ENCODE results near the gene GPR146. TPM values are rescaled to one million over a fixed set of nuclear protein-coding genes. Genes with fewer than 3 reads are reported as not detected.

Gene GPR146
- total RNA-seq, 2 experiments from 2014 or later = 9.9 to 13.7 TPM

GRCh38 chr7:995571-995970, 48.8 kb upstream of the GPR146 start:
- ATAC-seq (ENCODE audit: poor library complexity) = no peak
- CTCF ChIA-PET = interaction anchor here (9.5 kb wide), 1 partner anchor 68 kb away, joined by 220 read pairs; no protein-coding TSS in a partner anchor
- Histone ChIP-seq H3K9me3 (ENCODE audit: control insufficient read depth in 1 of 2, insufficient read depth in 1 of 2, low read length in 2 of 2) (no peaks in the 10 kb centered on the region), H3K4me1 (ENCODE audit: insufficient read depth, low read length) (peaks cover 12% of the 10 kb centered on the region), H3K27me3 (ENCODE audit: control insufficient read depth in 1 of 2, insufficient read depth in 2 of 2, low read length in 2 of 2) (no peaks in the 10 kb centered on the region), H3K27ac (ENCODE audit: low read depth in 1 of 2, low read length in 2 of 2) (no peak overlapping the region), H3K36me3 (ENCODE audit: insufficient read depth, low read length) (peaks cover 12% of the 10 kb centered on the region), H3K4me3 (ENCODE audit: low read length) (no peak overlapping the region)
- no peaks in the 10 kb centered on the region for H3K9me3 Mint-ChIP-seq
- no peaks in the 10 kb centered on the region for H3K27me3 Mint-ChIP-seq
- H3K27ac Mint-ChIP-seq = no peak overlapping the region
- peaks cover 4% of the 10 kb centered on the region for H3K36me3 Mint-ChIP-seq (ENCODE audit: low read depth)
- peaks cover 6% of the 10 kb centered on the region for H3K4me1 Mint-ChIP-seq (ENCODE audit: low read depth)
- intact Hi-C loops (cut with DNase I, micrococcal nuclease) = no loop called here
- DNase-seq = no peak
- H3K4me3 Mint-ChIP-seq = no peak overlapping the region
- POLR2A ChIA-PET = interaction anchor here (0.9 kb wide), 1 partner anchor 70 kb away, joined by 5 read pairs; no protein-coding TSS in a partner anchor
- no peak for TF ChIP-seq CTCF (IDR thresholded peaks at IDR 0.05)

DNA sequence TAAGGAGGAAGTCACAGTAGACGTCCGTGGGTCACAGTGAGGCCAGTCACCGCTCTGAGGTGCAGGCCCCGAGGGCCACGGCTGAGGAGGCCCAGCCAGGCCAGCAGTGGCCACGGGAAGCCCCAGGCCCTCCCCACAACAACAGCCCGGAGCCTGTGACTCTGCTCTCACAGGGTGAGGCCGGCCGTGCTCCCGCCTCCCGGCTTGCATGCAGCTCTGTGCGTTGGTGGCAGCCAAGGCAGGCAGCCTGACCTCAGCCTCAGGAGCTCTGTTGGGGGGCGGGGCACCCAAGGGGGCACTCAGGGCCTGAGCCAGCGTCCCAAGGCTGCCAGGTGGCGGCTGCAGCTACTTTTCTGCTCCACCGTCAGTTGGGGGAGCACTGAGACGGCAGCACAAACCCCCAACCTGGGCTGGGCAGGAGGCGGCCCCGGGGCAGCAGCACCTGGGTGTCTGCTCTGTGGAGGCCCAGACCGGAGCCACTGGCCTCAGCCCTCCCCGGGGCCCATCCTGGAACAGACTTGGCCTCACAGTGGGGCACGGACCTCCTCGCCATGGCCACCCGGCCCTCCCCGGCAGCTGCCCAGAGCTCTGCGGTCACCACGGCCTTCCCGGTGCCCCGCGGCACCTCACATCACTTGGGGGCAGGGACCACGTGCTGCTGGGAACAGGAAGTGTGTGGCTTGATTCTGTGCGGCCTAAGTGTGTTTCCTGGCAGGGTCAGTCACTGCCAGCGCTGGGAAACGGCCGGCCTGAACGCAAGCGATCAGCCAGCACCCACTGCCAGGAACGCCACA, 48.1 kb upstream of the GPR146 start:
- H3K4me1 ChIP-seq (ENCODE audit: insufficient read depth, low read length) = peaks cover 12% of the 10 kb centered on the region
- H3K36me3 ChIP-seq (ENCODE audit: insufficient read depth, low read length) = peaks cover 12% of the 10 kb centered on the region
- no peaks in the 10 kb centered on the region for H3K27me3 ChIP-seq (ENCODE audit: control insufficient read depth in 1 of 2, insufficient read depth in 2 of 2, low read length in 2 of 2)
- H3K9me3 Mint-ChIP-seq = no peaks in the 10 kb centered on the region
- no peak overlapping the region for H3K27ac ChIP-seq (ENCODE audit: low read depth in 1 of 2, low read length in 2 of 2)
- no peak for TF ChIP-seq CTCF (IDR thresholded peaks at IDR 0.05)
- H3K9me3 ChIP-seq (ENCODE audit: control insufficient read depth in 1 of 2, insufficient read depth in 1 of 2, low read length in 2 of 2) = no peaks in the 10 kb centered on the region
- intact Hi-C loops (cut with DNase I, micrococcal nuclease) = no loop called here
- peaks cover 4% of the 10 kb centered on the region for H3K36me3 Mint-ChIP-seq (ENCODE audit: low read depth)
- H3K4me3 ChIP-seq (ENCODE audit: low read length) = no peak overlapping the region
- ChIA-PET POLR2A (interaction anchor here (0.9 kb wide), 1 partner anchor 69 kb away, joined by 5 read pairs; no protein-coding TSS in a partner anchor), CTCF (interaction anchor here (9.5 kb wide), 1 partner anchor 67 kb away, joined by 220 read pairs; no protein-coding TSS in a partner anchor)
- no peaks in the 10 kb centered on the region for H3K27me3 Mint-ChIP-seq
- peaks cover 6% of the 10 kb centered on the region for H3K4me1 Mint-ChIP-seq (ENCODE audit: low read depth)
- ATAC-seq (ENCODE audit: poor library complexity) (no peak), DNase-seq (no peak)
- H3K27ac Mint-ChIP-seq = no peak overlapping the region
- no peak overlapping the region for H3K4me3 Mint-ChIP-seq

DNA sequence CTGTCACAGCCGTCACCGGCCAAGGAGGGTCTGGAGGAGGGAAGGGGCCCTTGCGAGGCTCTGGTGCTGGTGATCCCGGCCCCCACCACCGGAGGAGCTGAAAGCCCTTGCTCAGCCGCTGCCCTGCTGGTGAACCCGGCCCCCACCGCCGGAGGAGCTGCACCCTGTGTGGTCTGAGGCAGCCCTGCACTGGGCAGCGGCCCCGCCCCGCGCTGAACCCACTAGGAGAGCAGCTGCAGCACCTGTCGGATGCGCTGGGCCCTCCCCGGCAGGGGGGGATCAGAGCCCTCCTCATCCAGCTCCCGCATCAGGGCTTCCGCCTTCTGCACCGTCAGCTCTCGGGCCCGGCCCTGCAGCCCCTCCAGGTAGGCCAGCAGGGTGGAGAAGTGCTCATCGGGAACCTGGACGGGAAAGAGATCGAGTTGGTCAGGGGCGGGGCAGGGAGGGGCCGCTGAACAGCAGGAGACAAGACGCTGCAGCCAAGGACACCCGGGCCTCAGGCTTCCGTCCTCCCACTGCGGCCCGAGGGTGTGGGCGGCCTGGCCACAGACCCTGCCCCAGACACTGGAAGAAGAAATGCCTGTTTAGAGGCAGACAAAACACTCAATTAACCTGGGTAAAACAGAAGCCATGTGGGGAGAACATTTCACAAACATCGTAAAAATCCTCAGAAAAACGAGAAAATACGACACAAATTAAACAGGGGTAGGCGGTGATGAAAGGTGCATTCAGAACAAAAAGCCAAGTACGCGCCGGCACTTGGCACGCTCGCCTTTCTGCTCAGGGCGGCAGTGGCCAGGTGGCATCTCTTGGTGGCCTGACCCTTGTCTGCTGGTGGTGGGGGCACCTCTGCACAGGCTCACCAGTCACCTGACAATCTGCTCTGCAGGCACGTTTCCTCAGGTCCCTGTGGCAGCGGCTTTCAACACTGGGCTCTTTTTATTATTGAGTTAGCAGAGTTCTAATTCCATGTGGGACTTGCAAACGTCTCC, 46.6 kb upstream of the GPR146 start:
- H3K27me3 ChIP-seq (ENCODE audit: control insufficient read depth in 1 of 2, insufficient read depth in 2 of 2, low read length in 2 of 2) = no peaks in the 10 kb centered on the region
- no peak overlapping the region for H3K4me3 ChIP-seq (ENCODE audit: low read length)
- no peak overlapping the region for H3K4me3 Mint-ChIP-seq
- no peak overlapping the region for H3K27ac ChIP-seq (ENCODE audit: low read depth in 1 of 2, low read length in 2 of 2)
- H3K4me1 ChIP-seq (ENCODE audit: insufficient read depth, low read length) = peaks cover 9% of the 10 kb centered on the region
- DNase-seq = no peak
- H3K36me3 ChIP-seq (ENCODE audit: insufficient read depth, low read length) = peaks cover 12% of the 10 kb centered on the region
- peaks cover 6% of the 10 kb centered on the region for H3K4me1 Mint-ChIP-seq (ENCODE audit: low read depth)
- H3K9me3 ChIP-seq (ENCODE audit: control insufficient read depth in 1 of 2, insufficient read depth in 1 of 2, low read length in 2 of 2) = no peaks in the 10 kb centered on the region
- intact Hi-C loops (cut with DNase I, micrococcal nuclease) = no loop called here
- H3K27ac Mint-ChIP-seq = no peak overlapping the region
- ChIA-PET CTCF (interaction anchor here (9.5 kb wide), 1 partner anchor 66 kb away, joined by 220 read pairs; no protein-coding TSS in a partner anchor), POLR2A (no interaction called here)
- TF ChIP-seq CTCF (IDR thresholded peaks at IDR 0.05) = no peak
- peaks cover 4% of the 10 kb centered on the region for H3K36me3 Mint-ChIP-seq (ENCODE audit: low read depth)
- H3K27me3 Mint-ChIP-seq = no peaks in the 10 kb centered on the region
- no peak for ATAC-seq (ENCODE audit: poor library complexity)
- H3K9me3 Mint-ChIP-seq = no peaks in the 10 kb centered on the region

Data from CD4-positive, alpha-beta T cell (primary cell).